Peyer's patch (tissue), 4 donors: ENCODE results near the gene GALR3.

ENCODE experiments used
- POLR2A ChIP-seq, 2 donors: fragments of 450-650 bp; IDR thresholded peaks; one replicate each; pipeline ENCODE4 v1.5.1; 2017; ENCODE audit warnings: antibody characterized with exemption in 2 of 2, mild to moderate bottlenecking in 2 of 2, moderate library complexity in 2 of 2
- TF ChIP-seq, protein P1 (sequence below), 6 experiments: fragments of 450-650 bp in 4 of 6; fragments of 200-600 bp in 2 of 6; sonication (generic) in 1 of 6; IDR thresholded peaks; one replicate each; pipeline ENCODE4 v1.5.1; 2017 to 2019; ENCODE audit warnings: antibody characterized with exemption in 6 of 6, mild to moderate bottlenecking in 3 of 6, moderate library complexity in 1 of 6

- no peak for TF ChIP-seq POLR2A (IDR thresholded peaks at IDR 0.05)
- TF ChIP-seq, protein P1, sequence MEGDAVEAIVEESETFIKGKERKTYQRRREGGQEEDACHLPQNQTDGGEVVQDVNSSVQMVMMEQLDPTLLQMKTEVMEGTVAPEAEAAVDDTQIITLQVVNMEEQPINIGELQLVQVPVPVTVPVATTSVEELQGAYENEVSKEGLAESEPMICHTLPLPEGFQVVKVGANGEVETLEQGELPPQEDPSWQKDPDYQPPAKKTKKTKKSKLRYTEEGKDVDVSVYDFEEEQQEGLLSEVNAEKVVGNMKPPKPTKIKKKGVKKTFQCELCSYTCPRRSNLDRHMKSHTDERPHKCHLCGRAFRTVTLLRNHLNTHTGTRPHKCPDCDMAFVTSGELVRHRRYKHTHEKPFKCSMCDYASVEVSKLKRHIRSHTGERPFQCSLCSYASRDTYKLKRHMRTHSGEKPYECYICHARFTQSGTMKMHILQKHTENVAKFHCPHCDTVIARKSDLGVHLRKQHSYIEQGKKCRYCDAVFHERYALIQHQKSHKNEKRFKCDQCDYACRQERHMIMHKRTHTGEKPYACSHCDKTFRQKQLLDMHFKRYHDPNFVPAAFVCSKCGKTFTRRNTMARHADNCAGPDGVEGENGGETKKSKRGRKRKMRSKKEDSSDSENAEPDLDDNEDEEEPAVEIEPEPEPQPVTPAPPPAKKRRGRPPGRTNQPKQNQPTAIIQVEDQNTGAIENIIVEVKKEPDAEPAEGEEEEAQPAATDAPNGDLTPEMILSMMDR (IDR thresholded peaks at IDR 0.05) = no peak
Observed at GRCh38 chr22:37843741-37844089, 20.5 kb downstream of the GALR3 start.
